GM12878 (cell line): ENCODE data around the gene HJV. TPM values are rescaled to one million over a fixed set of nuclear protein-coding genes. Genes with fewer than 3 reads are reported as not detected.

Experiments
- ATAC-seq: fragments of 200-7000 bp; cut with Tn5 transposase; 3 replicates; pipeline ENCODE4 v1.9.1; 2020; ENCODE audit warnings: mild to moderate bottlenecking, moderate library complexity
- BruUV-seq: library from RNA; stranded (reverse); fragments of 400-500 nt; replicated peaks from 2 replicates; lab custom pipeline; 2021; lab: Mats Ljungman, UMichigan
- CTCF ChIA-PET: fragments of 300-600 bp; sonication (Branson Sonifier 250); formaldehyde crosslinking; extraction: SDS; loops from one replicate; lab custom pipeline; 2021; ENCODE audit warnings: inconsistent platforms; lab: Yijun Ruan, JAX
- POLR2A ChIA-PET: fragments of 350-600 bp; formaldehyde crosslinking; extraction: SDS; loops from one replicate; lab custom pipeline; 2021; ENCODE audit warnings: inconsistent platforms; lab: Charles Lee
- RAD21 ChIA-PET: fragments of 300-600 bp; sonication (Branson Sonifier 250); formaldehyde crosslinking; loops from one replicate; lab custom pipeline; 2023; ENCODE audit warnings: antibody characterized with exemption; ENCODE audit not compliant: unreplicated experiment; lab: Charles Lee
- SMC1A ChIA-PET: fragments of 300-600 bp; sonication (Branson Sonifier 250); formaldehyde crosslinking; loops from one replicate; lab custom pipeline; 2023; ENCODE audit not compliant: unreplicated experiment, uncharacterized antibody; lab: Charles Lee
- DNase-seq: peaks from one replicate; pipeline ENCODE4 v3.0.0-alpha.2; 2011; ENCODE audit warnings: low read depth, low spot score
- FAIRE-seq: peaks from 3 replicates; lab custom pipeline; 2011; peaks lifted over from hg19 to GRCh38; lab: Jason Lieb, UNC
- H2AFZ ChIP-seq: 2 replicates; pipeline ENCODE4 v1.6.0; 2011; ENCODE audit warnings: low read depth, low read length, control low read depth; ENCODE audit not compliant: control insufficient read depth
- H3K27ac ChIP-seq: 2 replicates; pipeline ENCODE4 v1.5.1; 2011; ENCODE audit warnings: control low read depth; ENCODE audit not compliant: control insufficient read depth, insufficient read depth
- H3K27me3 ChIP-seq, 2 experiments: replicated peaks in 1 of 2; 2 replicates each; pipeline versions ENCODE4 v1.6.0 to v1.6.1; 2011; ENCODE audit warnings: low read length in 1 of 2; ENCODE audit not compliant: control insufficient read depth in 2 of 2, insufficient read depth in 2 of 2
- H3K36me3 ChIP-seq, 2 experiments: 2 replicates each; pipeline ENCODE4 v1.5.1; 2011; ENCODE audit warnings: low read length in 1 of 2; ENCODE audit not compliant: control insufficient read depth in 2 of 2, insufficient read depth in 2 of 2
- H3K4me1 ChIP-seq: 2 replicates; pipeline ENCODE4 v1.6.1; 2011; ENCODE audit warnings: mild to moderate bottlenecking, low read length, moderate library complexity, mixed read lengths; ENCODE audit not compliant: control insufficient read depth, insufficient read depth
- H3K4me2 ChIP-seq: 2 replicates; pipeline ENCODE4 v1.6.0; 2011; ENCODE audit warnings: control low read depth; ENCODE audit not compliant: control insufficient read depth, insufficient read depth
- H3K4me3 ChIP-seq: fragments of 200-600 bp; sonication (generic); 2 replicates; pipeline ENCODE4 v1.5.1; 2016
- H3K79me2 ChIP-seq: 2 replicates; pipeline ENCODE4 v1.6.0; 2011; ENCODE audit warnings: low read length; ENCODE audit not compliant: control insufficient read depth, insufficient read depth
- H3K9ac ChIP-seq: 2 replicates; pipeline ENCODE4 v1.8.0; 2011; ENCODE audit warnings: low read length, control low read depth, mixed read lengths; ENCODE audit not compliant: control insufficient read depth, insufficient read depth
- H3K9me3 ChIP-seq: replicated peaks from 3 replicates; pipeline ENCODE4 v1.5.1; 2011; ENCODE audit warnings: mild to moderate bottlenecking, low read length; ENCODE audit not compliant: control insufficient read depth, insufficient read depth
- H4K20me1 ChIP-seq: 2 replicates; pipeline ENCODE4 v1.6.0; 2011; ENCODE audit not compliant: control insufficient read depth, insufficient read depth
- CEBPB ChIP-seq, 2 experiments: fragments of 150-350 bp in 1 of 2; IDR thresholded peaks; 2 replicates each; pipeline ENCODE4 v1.6.1; 2012 to 2014; ENCODE audit warnings: low read depth in 2 of 2, low read length in 2 of 2, borderline replicate concordance in 1 of 2, inconsistent platforms in 1 of 2
- NFYB ChIP-seq: IDR thresholded peaks from 2 replicates; pipeline ENCODE4 v1.6.1; 2011; ENCODE audit warnings: low read depth, mild to moderate bottlenecking, low read length, improper control_type of control experiment, moderate library complexity; ENCODE audit not compliant: insufficient read depth
- WGBS: methylation state at CpG from one replicate; pipeline ENCODE4 v1.1.6; 2016; ENCODE audit warnings: low lambda C conversion rate; ENCODE audit not compliant: insufficient replicate concordance, insufficient coverage; ENCODE audit errors: missing lambda C conversion rate; 5-methylcytosine and 5-hydroxymethylcytosine counted together
- in situ Hi-C: fragments of 300-500 bp; cut with MboI; formaldehyde crosslinking; loops from 9 replicates; pipeline ENCODE4 v1.14.3; 2018; ENCODE audit warnings: mixed read lengths
- intact Hi-C: fragments of 100-400 bp; cut with micrococcal nuclease; formaldehyde crosslinking; loops from one replicate; pipeline ENCODE4 v1.14.2; 2022; ENCODE audit not compliant: unreplicated experiment
- polyA plus RNA-seq, 11 experiments: library from polyadenylated mRNA; depleted of rRNA in 4 of 11; unstranded in 6 of 11; stranded (reverse) in 5 of 11; fragments of >200 nt; fragmentation: Nextera tagmentation in 4 of 11; fragmentation: Illumina TruSeq in 1 of 11; extraction: Ambion mirVana in 4 of 11; extraction: Trizol in 1 of 11; gene quantifications; 1 replicate in 1 of 11; 2 replicates in 10 of 11; pipeline versions ENCODE4 v1.2.1 to v1.2.3, GENCODE V29; 2011 to 2016; ENCODE audit warnings: inconsistent platforms in 2 of 11, missing spikeins in 2 of 11, low read depth in 1 of 11
- total RNA-seq, 4 experiments: library from RNA; depleted of rRNA in 3 of 4; stranded (reverse); fragments of >200 nt in 3 of 4; fragmentation: Illumina TruSeq in 1 of 4; extraction: Trizol in 1 of 4; gene quantifications; 2 replicates each; pipeline versions ENCODE4 v1.2.1 to v1.2.3, GENCODE V29; 2013 to 2021
- TF ChIP-seq, protein P1 (sequence below): fragments of 450-650 bp; formaldehyde crosslinking; IDR thresholded peaks from 2 replicates; pipeline ENCODE4 v1.4.0; 2022; ENCODE audit warnings: mild to moderate bottlenecking, moderate library complexity
- TF ChIP-seq, protein P2 (sequence below): fragments of 450-650 bp; IDR thresholded peaks from 2 replicates; pipeline ENCODE4 v1.6.1; 2016; ENCODE audit warnings: mild to moderate bottlenecking

The HJV gene
- total and polyA plus RNA-seq, 10 of the 15 experiments (the other 5 are each of a cell fraction or from before 2014, with no cell fraction given), result not detected

DNA sequence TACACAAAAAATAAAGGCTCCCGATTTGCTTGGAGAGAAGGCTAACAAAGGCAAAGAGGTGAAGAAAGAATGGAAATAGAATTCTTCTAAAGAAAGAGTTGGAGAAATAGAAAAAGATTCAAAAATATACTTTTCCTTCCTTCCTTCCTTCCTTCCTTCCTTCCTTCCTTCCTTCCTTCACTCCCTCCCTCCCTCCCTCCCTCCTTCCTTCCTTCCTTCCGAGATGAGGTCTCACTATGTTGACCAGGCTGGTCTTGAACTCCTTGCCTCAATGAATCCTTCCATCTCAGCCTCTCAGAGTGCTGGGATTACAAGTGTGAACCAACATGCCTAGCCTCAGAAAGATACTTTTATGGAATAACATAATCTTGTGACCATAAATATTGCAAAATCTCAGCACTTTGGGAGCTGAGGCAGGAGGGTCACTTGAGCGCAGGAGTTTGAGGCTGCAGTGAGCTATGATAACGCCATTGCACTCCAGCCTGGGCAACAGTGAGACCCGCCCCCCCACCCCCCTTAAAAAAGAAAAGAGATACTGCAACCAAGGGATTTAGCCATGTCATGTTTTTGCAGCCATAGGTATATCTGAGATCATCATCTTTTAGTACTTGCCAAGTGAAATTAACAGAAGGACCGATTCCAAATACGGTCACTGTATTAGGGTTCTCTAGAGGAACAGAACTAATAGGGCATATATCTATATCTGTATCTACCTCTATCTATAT is 1.0 kb upstream of the HJV start:
- 54% methylated on average over 5 of the region's 7 CpGs for WGBS
- Histone ChIP-seq H3K27ac (no peak overlapping the region), H2AFZ (no peak overlapping the region), H3K4me1 (no peaks in the 10 kb centered on the region), H3K4me3 (no peak overlapping the region), H3K27me3 (peaks cover 4 to 9% of the 10 kb centered on the region in 2 experiments; a peak in 3 of 4 replicates), H3K4me2 (no peak overlapping the region), H3K79me2 (no peaks in the 10 kb centered on the region), H4K20me1 (no peaks in the 10 kb centered on the region), H3K9ac (no peak overlapping the region), H3K9me3 (no peaks in the 10 kb centered on the region), H3K36me3 (no peaks in the 10 kb centered on the region)
- SMC1A ChIA-PET, result interaction anchor here (1.1 to 2.4 kb wide), 4 partner anchors 10 to 130 kb away, joined by 3 to 21 read pairs (median 5); partner anchors contain the start of genes ANKRD34A and POLR3GL
- POLR2A ChIA-PET, result interaction anchor here (1.4 kb wide), 1 partner anchor 14 kb away, joined by 3 read pairs; no protein-coding TSS in a partner anchor
- no peak for ATAC-seq
- no peak for DNase-seq
- RAD21 ChIA-PET, result no interaction called here
- in situ Hi-C loops (no loop called here), intact Hi-C loops (no loop called here)
- TF ChIP-seq, protein P1, sequence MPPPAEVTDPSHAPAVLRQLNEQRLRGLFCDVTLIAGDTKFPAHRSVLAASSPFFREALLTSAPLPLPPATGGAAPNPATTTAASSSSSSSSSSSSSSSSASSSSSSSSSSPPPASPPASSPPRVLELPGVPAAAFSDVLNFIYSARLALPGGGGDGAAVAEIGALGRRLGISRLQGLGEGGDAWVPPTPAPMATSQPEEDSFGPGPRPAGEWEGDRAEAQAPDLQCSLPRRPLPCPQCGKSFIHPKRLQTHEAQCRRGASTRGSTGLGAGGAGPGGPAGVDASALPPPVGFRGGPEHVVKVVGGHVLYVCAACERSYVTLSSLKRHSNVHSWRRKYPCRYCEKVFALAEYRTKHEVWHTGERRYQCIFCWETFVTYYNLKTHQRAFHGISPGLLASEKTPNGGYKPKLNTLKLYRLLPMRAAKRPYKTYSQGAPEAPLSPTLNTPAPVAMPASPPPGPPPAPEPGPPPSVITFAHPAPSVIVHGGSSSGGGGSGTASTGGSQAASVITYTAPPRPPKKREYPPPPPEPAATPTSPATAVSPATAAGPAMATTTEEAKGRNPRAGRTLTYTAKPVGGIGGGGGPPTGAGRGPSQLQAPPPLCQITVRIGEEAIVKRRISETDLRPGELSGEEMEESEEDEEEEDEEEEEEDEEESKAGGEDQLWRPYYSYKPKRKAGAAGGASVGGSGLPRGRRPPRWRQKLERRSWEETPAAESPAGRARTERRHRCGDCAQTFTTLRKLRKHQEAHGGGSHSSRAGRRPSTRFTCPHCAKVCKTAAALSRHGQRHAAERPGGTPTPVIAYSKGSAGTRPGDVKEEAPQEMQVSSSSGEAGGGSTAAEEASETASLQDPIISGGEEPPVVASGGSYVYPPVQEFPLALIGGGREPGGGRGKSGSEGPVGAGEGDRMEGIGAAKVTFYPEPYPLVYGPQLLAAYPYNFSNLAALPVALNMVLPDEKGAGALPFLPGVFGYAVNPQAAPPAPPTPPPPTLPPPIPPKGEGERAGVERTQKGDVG (CRISPR knock-in tag), result no peak
- TF ChIP-seq CEBPB (IDR thresholded peaks at IDR 0.05; ENCODE audit: borderline replicate concordance in 1 of 2, low read depth in 2 of 2, low read length in 2 of 2) (no peak), NFYB (no peak)
- TF ChIP-seq, protein P2, sequence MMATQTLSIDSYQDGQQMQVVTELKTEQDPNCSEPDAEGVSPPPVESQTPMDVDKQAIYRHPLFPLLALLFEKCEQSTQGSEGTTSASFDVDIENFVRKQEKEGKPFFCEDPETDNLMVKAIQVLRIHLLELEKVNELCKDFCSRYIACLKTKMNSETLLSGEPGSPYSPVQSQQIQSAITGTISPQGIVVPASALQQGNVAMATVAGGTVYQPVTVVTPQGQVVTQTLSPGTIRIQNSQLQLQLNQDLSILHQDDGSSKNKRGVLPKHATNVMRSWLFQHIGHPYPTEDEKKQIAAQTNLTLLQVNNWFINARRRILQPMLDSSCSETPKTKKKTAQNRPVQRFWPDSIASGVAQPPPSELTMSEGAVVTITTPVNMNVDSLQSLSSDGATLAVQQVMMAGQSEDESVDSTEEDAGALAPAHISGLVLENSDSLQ, result no peak
- CTCF ChIA-PET, result interaction anchor here (0.8 to 2.6 kb wide), 5 partner anchors 10 to 131 kb away, joined by 3 to 16 read pairs (median 5); no protein-coding TSS in a partner anchor
- no TSS peak for BruUV-seq
- FAIRE-seq, result no peak
